GM13976 (cell line): Measurements from ENCODE around the gene RPL37.
"Not testable (repeated sequence)": the region's sequence is repeated elsewhere in the genome, so short reads cannot be mapped to it uniquely, and the experiment has no call there.

Source experiments
- DNase-seq: peaks from one replicate; pipeline ENCODE4 v3.0.0; 2012; ENCODE audit warnings: low spot score
- in situ Hi-C: fragments of 300-500 bp; cut with MboI; formaldehyde crosslinking; loops from one replicate; pipeline ENCODE4 v1.12.0; 2022; ENCODE audit warnings: low sequenced_read_pairs, mixed read lengths, inconsistent platforms; ENCODE audit not compliant: unreplicated experiment
- TF ChIP-seq, protein P1 (sequence below): IDR thresholded peaks from 2 replicates; pipeline ENCODE4 v1.5.1; 2012; ENCODE audit warnings: borderline replicate concordance, mild to moderate bottlenecking; ENCODE audit not compliant: insufficient read depth; ENCODE audit errors: extremely low read depth, missing control alignments, control extremely low read depth

Gene RPL37

GRCh38 chr5:40827188-40827977 lies 7.6 kb downstream of the RPL37 start:
- TF ChIP-seq, protein P1, sequence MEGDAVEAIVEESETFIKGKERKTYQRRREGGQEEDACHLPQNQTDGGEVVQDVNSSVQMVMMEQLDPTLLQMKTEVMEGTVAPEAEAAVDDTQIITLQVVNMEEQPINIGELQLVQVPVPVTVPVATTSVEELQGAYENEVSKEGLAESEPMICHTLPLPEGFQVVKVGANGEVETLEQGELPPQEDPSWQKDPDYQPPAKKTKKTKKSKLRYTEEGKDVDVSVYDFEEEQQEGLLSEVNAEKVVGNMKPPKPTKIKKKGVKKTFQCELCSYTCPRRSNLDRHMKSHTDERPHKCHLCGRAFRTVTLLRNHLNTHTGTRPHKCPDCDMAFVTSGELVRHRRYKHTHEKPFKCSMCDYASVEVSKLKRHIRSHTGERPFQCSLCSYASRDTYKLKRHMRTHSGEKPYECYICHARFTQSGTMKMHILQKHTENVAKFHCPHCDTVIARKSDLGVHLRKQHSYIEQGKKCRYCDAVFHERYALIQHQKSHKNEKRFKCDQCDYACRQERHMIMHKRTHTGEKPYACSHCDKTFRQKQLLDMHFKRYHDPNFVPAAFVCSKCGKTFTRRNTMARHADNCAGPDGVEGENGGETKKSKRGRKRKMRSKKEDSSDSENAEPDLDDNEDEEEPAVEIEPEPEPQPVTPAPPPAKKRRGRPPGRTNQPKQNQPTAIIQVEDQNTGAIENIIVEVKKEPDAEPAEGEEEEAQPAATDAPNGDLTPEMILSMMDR, result no peak
- in situ Hi-C loops, result no loop called here
- no peak for DNase-seq

GRCh38 chr5:40826489-40827187 lies 8.4 kb downstream of the RPL37 start:
- in situ Hi-C loops, result no loop called here
- no peak for DNase-seq
- TF ChIP-seq, protein P1, result no peak

GRCh38 chr5:40825461-40826043 lies 9.5 kb downstream of the RPL37 start:
- DNase-seq, in situ Hi-C loops: not testable (repeated sequence)

GRCh38 chr5:40823459-40823858 lies 11.6 kb downstream of the RPL37 start:
- in situ Hi-C loops, result no loop called here
- DNase-seq, result no peak
- TF ChIP-seq, protein P1, result no peak

- TF ChIP-seq, protein P1, result no peak
- DNase-seq, result no peak
- in situ Hi-C loops, result no loop called here
Observed at GRCh38 chr5:40813698-40814281, 21.2 kb downstream of the RPL37 start.

DNA sequence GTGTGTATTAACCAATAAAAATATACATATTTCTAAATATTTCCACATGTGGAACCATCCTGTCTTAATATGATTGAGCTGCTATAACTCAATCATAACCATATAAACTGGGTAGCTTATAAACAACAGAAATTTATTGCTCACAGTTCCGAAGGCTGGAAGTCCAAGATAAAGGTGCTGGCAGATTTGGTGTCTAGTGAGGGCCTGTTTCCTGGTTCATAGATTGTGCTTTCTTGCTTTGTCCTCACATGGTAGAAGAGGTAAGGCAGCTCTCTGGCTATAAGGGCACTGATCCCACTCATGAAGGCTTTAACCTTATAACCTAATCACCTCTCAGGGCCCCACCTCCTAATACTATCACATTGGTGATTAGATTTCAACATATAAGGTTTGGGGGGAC lies 22.9 kb downstream of the RPL37 start:
- TF ChIP-seq, protein P1, result no peak
- in situ Hi-C loops, result no loop called here
- no peak for DNase-seq
